H1 (cell line): ENCODE data around the gene HIVEP3. TPM values are rescaled to one million over a fixed set of nuclear protein-coding genes. Genes with fewer than 3 reads are reported as not detected.

ENCODE experiments used
- CTCF ChIA-PET: fragments of 300-600 bp; sonication (Branson Sonifier 250); formaldehyde crosslinking; loops from one replicate; lab custom pipeline; 2021; ENCODE audit not compliant: partially characterized antibody; lab: Charles Lee
- POLR2A ChIA-PET: fragments of 300-600 bp; sonication (Branson Sonifier 250); formaldehyde crosslinking; loops from one replicate; lab custom pipeline; 2021; ENCODE audit warnings: inconsistent platforms; ENCODE audit not compliant: partially characterized antibody; lab: Charles Lee
- DNase-seq, 2 experiments: peaks; one replicate each; pipeline versions ENCODE4 v3.0.0 to v3.0.0-alpha.2; 2010 to 2022; ENCODE audit warnings: low spot score in 2 of 2, low read depth in 1 of 2, mixed read lengths in 1 of 2
- FAIRE-seq: peaks from 2 replicates; lab custom pipeline; 2011; peaks lifted over from hg19 to GRCh38; lab: Jason Lieb, UNC
- H2AFZ ChIP-seq: 2 replicates; pipeline ENCODE4 v1.8.1; 2012; ENCODE audit warnings: low read length, inconsistent platforms
- H2AK5ac ChIP-seq: 2 replicates; pipeline ENCODE4 v1.6.1; 2013; ENCODE audit warnings: low read depth, low read length
- H2BK120ac ChIP-seq: replicated peaks from 2 replicates; pipeline ENCODE3; 2013; ENCODE audit warnings: low read depth, low read length, inconsistent platforms
- H2BK12ac ChIP-seq: 2 replicates; pipeline ENCODE4 v1.6.1; 2013; ENCODE audit warnings: low read depth, low read length
- H2BK15ac ChIP-seq: 2 replicates; pipeline ENCODE4 v1.6.1; 2013; ENCODE audit warnings: low read length
- H2BK20ac ChIP-seq: 2 replicates; pipeline ENCODE4 v1.6.1; 2013; ENCODE audit warnings: low read length
- H2BK5ac ChIP-seq: 2 replicates; pipeline ENCODE4 v1.6.1; 2013; ENCODE audit warnings: low read depth, low read length
- H3K14ac ChIP-seq: 2 replicates; pipeline ENCODE4 v1.6.1; 2013; ENCODE audit warnings: inconsistent platforms; ENCODE audit not compliant: insufficient read length
- H3K18ac ChIP-seq: 2 replicates; pipeline ENCODE4 v1.6.1; 2013; ENCODE audit warnings: low read length; ENCODE audit errors: extremely low read depth
- H3K23ac ChIP-seq: 2 replicates; pipeline ENCODE4 v1.6.1; 2013; ENCODE audit warnings: inconsistent platforms; ENCODE audit not compliant: insufficient read length
- H3K23me2 ChIP-seq: 2 replicates; pipeline ENCODE4 v1.6.1; 2013; ENCODE audit warnings: low read depth, low read length
- H3K27ac ChIP-seq: 2 replicates; pipeline ENCODE4 v1.6.1; 2011; ENCODE audit warnings: low read depth, low read length, inconsistent platforms
- H3K27me3 ChIP-seq, 4 experiments: replicated peaks in 1 of 4; 1 replicate in 1 of 4; 2 replicates in 3 of 4; pipeline versions ENCODE4 v1.6.1 to v1.8.1; 2011 to 2013; ENCODE audit warnings: low read length in 3 of 4, mild to moderate bottlenecking in 3 of 4, inconsistent platforms in 2 of 4, mixed read lengths in 2 of 4, moderate library complexity in 1 of 4; ENCODE audit not compliant: control insufficient read depth in 3 of 4, insufficient read depth in 3 of 4; ENCODE audit errors: extremely low read depth in 1 of 4
- H3K36me3 ChIP-seq, 4 experiments: 2 replicates each; pipeline versions ENCODE4 v1.6.1 to v1.8.1; 2011 to 2013; ENCODE audit warnings: mild to moderate bottlenecking in 4 of 4, low read length in 3 of 4, moderate library complexity in 2 of 4, control low read depth in 1 of 4, inconsistent platforms in 1 of 4; ENCODE audit not compliant: insufficient read depth in 4 of 4, control insufficient read depth in 2 of 4
- H3K4ac ChIP-seq: replicated peaks from 2 replicates; pipeline ENCODE3; 2013; ENCODE audit warnings: low read length, low read depth, mixed read lengths, inconsistent platforms; ENCODE audit not compliant: insufficient read length
- H3K4me1 ChIP-seq, 4 experiments: replicated peaks in 1 of 4; 1 replicate in 1 of 4; 2 replicates in 3 of 4; pipeline versions ENCODE4 v1.6.1 to v1.8.1; 2011 to 2013; ENCODE audit warnings: low read length in 3 of 4, inconsistent platforms in 2 of 4, mixed read lengths in 1 of 4; ENCODE audit not compliant: insufficient read depth in 4 of 4, control insufficient read depth in 3 of 4
- H3K4me2 ChIP-seq, 2 experiments: 2 replicates each; pipeline versions ENCODE4 v1.6.1 to v1.8.1; 2011 to 2013; ENCODE audit warnings: low read depth in 2 of 2, low read length in 2 of 2, control low read depth in 1 of 2, inconsistent platforms in 1 of 2, mild to moderate bottlenecking in 1 of 2; ENCODE audit not compliant: insufficient read depth in 1 of 2
- H3K4me3 ChIP-seq, 4 experiments: fragments of 200-600, 300-600 bp in 1 of 4; sonication (generic), shearing (Covaris generic), sonication (Bioruptor Twin) in 1 of 4; 2 replicates each; pipeline versions ENCODE4 v1.5.1 to v1.8.1; 2011 to 2016; ENCODE audit warnings: low read length in 4 of 4, low read depth in 3 of 4, control low read depth in 2 of 4, inconsistent platforms in 2 of 4, mild to moderate bottlenecking in 2 of 4, mixed read lengths in 1 of 4, moderate library complexity in 1 of 4; ENCODE audit not compliant: insufficient read depth in 2 of 4; ENCODE audit errors: extremely low read depth in 1 of 4
- H3K56ac ChIP-seq: replicated peaks from 2 replicates; pipeline ENCODE3; 2013; ENCODE audit warnings: low read depth, mild to moderate bottlenecking, mixed read lengths, low read length, inconsistent platforms; ENCODE audit not compliant: insufficient read length
- H3K79me1 ChIP-seq: 2 replicates; pipeline ENCODE4 v1.6.1; 2013; ENCODE audit warnings: low read depth, low read length, control low read depth
- H3K79me2 ChIP-seq, 2 experiments: 2 replicates each; pipeline versions ENCODE4 v1.6.1 to v1.8.1; 2012 to 2013; ENCODE audit warnings: low read length in 2 of 2, mild to moderate bottlenecking in 2 of 2, inconsistent platforms in 1 of 2; ENCODE audit not compliant: insufficient read depth in 2 of 2, control insufficient read depth in 1 of 2
- H3K9ac ChIP-seq, 4 experiments: replicated peaks in 1 of 4; 1 replicate in 1 of 4; 2 replicates in 3 of 4; pipeline versions ENCODE4 v1.6.1 to v1.8.1; 2011 to 2013; ENCODE audit warnings: low read depth in 3 of 4, low read length in 3 of 4, control low read depth in 2 of 4, mild to moderate bottlenecking in 2 of 4, moderate library complexity in 2 of 4, inconsistent platforms in 1 of 4; ENCODE audit errors: extremely low read depth in 1 of 4
- H3K9me3 ChIP-seq, 2 experiments: 2 replicates each; pipeline versions ENCODE4 v1.6.1 to v1.8.1; 2012 to 2013; ENCODE audit warnings: mild to moderate bottlenecking in 2 of 2, moderate library complexity in 2 of 2, control low read depth in 1 of 2, inconsistent platforms in 1 of 2, low read depth in 1 of 2, low read length in 1 of 2, mixed read lengths in 1 of 2; ENCODE audit not compliant: insufficient read depth in 2 of 2
- H4K20me1 ChIP-seq, 2 experiments: replicated peaks in 1 of 2; 2 replicates each; pipeline versions ENCODE3 to v1.8.1; 2011 to 2013; ENCODE audit warnings: inconsistent platforms in 2 of 2, low read length in 2 of 2, mild to moderate bottlenecking in 1 of 2; ENCODE audit not compliant: insufficient read depth in 2 of 2, control insufficient read depth in 1 of 2
- H4K5ac ChIP-seq: 2 replicates; pipeline ENCODE4 v1.6.1; 2013; ENCODE audit warnings: low read length, low read depth, mixed read lengths, inconsistent platforms; ENCODE audit not compliant: insufficient read length
- H4K8ac ChIP-seq: 2 replicates; pipeline ENCODE4 v1.8.0; 2013; ENCODE audit warnings: mild to moderate bottlenecking, moderate library complexity, low read length, inconsistent platforms; ENCODE audit not compliant: insufficient read depth; ENCODE audit errors: extremely low read depth
- H4K91ac ChIP-seq: replicated peaks from 2 replicates; pipeline ENCODE3; 2013; ENCODE audit warnings: low read length, mixed read lengths, inconsistent platforms; ENCODE audit not compliant: insufficient read length
- BACH1 ChIP-seq: IDR thresholded peaks from 2 replicates; pipeline ENCODE4 v1.6.1; 2012; ENCODE audit warnings: low read length, improper control_type of control experiment
- NRF1 ChIP-seq: IDR thresholded peaks from 2 replicates; pipeline ENCODE4 v1.6.1; 2011; ENCODE audit warnings: mild to moderate bottlenecking, low read depth, low read length, improper control_type of control experiment
- POLR2A ChIP-seq, 2 experiments: IDR thresholded peaks; 1 replicate in 1 of 2; 2 replicates in 1 of 2; pipeline ENCODE4 v1.6.1; 2011; ENCODE audit warnings: low read depth in 2 of 2, low read length in 2 of 2, mild to moderate bottlenecking in 2 of 2; ENCODE audit errors: control extremely low read depth in 1 of 2
- SIRT6 ChIP-seq: IDR thresholded peaks from one replicate; pipeline ENCODE4 v1.7.1; 2012; ENCODE audit warnings: low read length, inconsistent platforms
- SUZ12 ChIP-seq: fragments of 200-600 bp; sonication (generic); IDR thresholded peaks from 2 replicates; pipeline ENCODE4 v1.6.1; 2012; ENCODE audit warnings: mild to moderate bottlenecking, inconsistent platforms, low read length, moderate library complexity, mixed read lengths
- WGBS, 2 experiments: shearing (Covaris generic) in 1 of 2; methylation state at CpG; one replicate each; pipeline versions ENCODE4 v1.1.6 to v1.1.7; 2013 to 2015; ENCODE audit warnings: low lambda C conversion rate in 2 of 2, mixed read lengths in 2 of 2, inconsistent platforms in 1 of 2, low coverage in 1 of 2, missing lambda C conversion rate in 1 of 2; ENCODE audit not compliant: insufficient replicate concordance in 2 of 2, insufficient coverage in 1 of 2, insufficient read length in 1 of 2; ENCODE audit errors: extremely low coverage in 1 of 2, missing lambda C conversion rate in 1 of 2; 5-methylcytosine and 5-hydroxymethylcytosine counted together
- polyA plus RNA-seq, 7 experiments: library from polyadenylated mRNA; depleted of rRNA in 3 of 7; stranded (reverse) in 5 of 7; unstranded in 2 of 7; fragments of >200 nt in 5 of 7; fragments of 200-250 nt in 2 of 7; gene quantifications; 1 replicate in 5 of 7; 2 replicates in 1 of 7; 4 replicates in 1 of 7; pipeline versions ENCODE4 v1.2.1 to v1.2.3, GENCODE V29; 2011 to 2013; ENCODE audit warnings: missing spikeins in 2 of 7, mixed read lengths in 2 of 7
- total RNA-seq: library from RNA; stranded (reverse); fragmentation: NEBNext Ultra II Directional; extraction: Animal tissue kit (Norgen Biotek cat#: 25700); gene quantifications from 2 replicates; pipeline ENCODE4 v1.2.1, GENCODE V29; 2021

Gene HIVEP3
- total and polyA plus RNA-seq, 2 of the 8 experiments (the other 6 are each of a cell fraction or from before 2014, with no cell fraction given): 0.24 to 0.69 TPM

DNA sequence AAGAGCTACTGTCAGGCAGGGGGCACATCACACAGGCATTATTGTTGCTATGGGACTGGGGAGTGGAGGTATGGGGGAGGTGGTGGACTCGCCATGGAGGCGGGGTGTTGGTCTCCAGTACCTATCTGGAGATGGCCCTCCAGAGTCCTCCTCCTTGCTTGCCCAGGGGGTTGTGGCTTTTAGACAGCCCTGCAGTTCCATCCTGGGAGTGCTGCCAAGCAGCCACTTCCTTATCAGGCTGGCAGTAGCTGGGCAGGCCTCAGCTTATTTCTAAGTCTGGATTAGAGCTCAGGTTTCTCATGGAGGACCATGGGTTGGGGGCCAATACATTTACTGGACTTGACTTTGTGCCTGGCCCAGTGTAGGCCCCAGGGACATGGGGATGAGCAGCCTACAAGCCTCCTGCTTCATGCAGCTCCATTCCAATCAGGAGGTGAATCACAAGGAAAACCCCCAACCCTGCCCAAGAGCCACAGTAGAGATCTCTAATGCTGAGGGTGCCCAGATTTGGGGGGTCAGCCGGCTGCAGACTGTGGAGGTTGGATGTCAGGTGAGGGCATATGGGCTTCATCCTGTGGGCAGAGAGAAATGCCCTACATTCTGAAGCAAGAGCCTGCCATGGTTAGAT is 223.5 kb downstream of the HIVEP3 start:
- WGBS, 2 experiments: 88% methylated on average over 3 of the region's 3 CpGs; no CpG with 5 or more reads in 1 of the 2 experiments
- no peak for TF ChIP-seq SUZ12
- no peak for TF ChIP-seq POLR2A (IDR thresholded peaks at IDR 0.05; ENCODE audit: control extremely low read depth in 1 of 2, low read depth in 2 of 2, low read length in 2 of 2)
- no peak for TF ChIP-seq SIRT6
- no peak for TF ChIP-seq BACH1
- no peak for TF ChIP-seq NRF1

More for the DNA sequence above, 223.5 kb downstream of the HIVEP3 start:
- no peak for FAIRE-seq
- no peaks in the 10 kb centered on the region for H3K4me1 ChIP-seq
- H3K23ac ChIP-seq: no peak overlapping the region
- no peak overlapping the region for H4K5ac ChIP-seq
- no peak overlapping the region for H3K18ac ChIP-seq
- no peak overlapping the region for H3K9ac ChIP-seq
- H2AK5ac ChIP-seq: no peak overlapping the region
- H3K79me2 ChIP-seq: no peaks in the 10 kb centered on the region
- no peaks in the 10 kb centered on the region for H3K79me1 ChIP-seq
- no peak overlapping the region for H3K14ac ChIP-seq
- H3K27ac ChIP-seq: no peak overlapping the region
- no peaks in the 10 kb centered on the region for H3K27me3 ChIP-seq
- ChIA-PET CTCF (interaction anchor here (0.7 to 1.4 kb wide), 2 partner anchors 18 to 180 kb away, joined by 3 to 4 read pairs; no protein-coding TSS in a partner anchor), POLR2A (no interaction called here)
- no peak overlapping the region for H2BK15ac ChIP-seq
- H4K8ac ChIP-seq: no peak overlapping the region
- H3K4me3 ChIP-seq: no peak overlapping the region
- no peaks in the 10 kb centered on the region for H4K20me1 ChIP-seq
- H3K36me3 ChIP-seq: no peaks in the 10 kb centered on the region
- H2BK120ac ChIP-seq: no peak overlapping the region
- H2BK12ac ChIP-seq: no peak overlapping the region
- H4K91ac ChIP-seq: no peak overlapping the region
- no peaks in the 10 kb centered on the region for H3K23me2 ChIP-seq
- no peak overlapping the region for H2BK20ac ChIP-seq
- no peak for DNase-seq
- H3K56ac ChIP-seq: no peak overlapping the region
- H3K4me2 ChIP-seq: no peak overlapping the region
- no peak overlapping the region for H3K4ac ChIP-seq
- no peak overlapping the region for H2BK5ac ChIP-seq
- no peak overlapping the region for H2AFZ ChIP-seq
- no peaks in the 10 kb centered on the region for H3K9me3 ChIP-seq
